NCI-H748 (cell line): ENCODE measurements around the gene MTMR6.
A peak's percentile ranks its signal among the peaks of the same experiment; 100 is the strongest.

Experiments
- DNase-seq: peaks from one replicate; lab custom pipeline; 2025; ENCODE audit not compliant: unreplicated experiment; lab: John Stamatoyannopoulos, UW

Gene MTMR6

GRCh38 chr13:25281193-25281934 lies 5.9 kb downstream of the MTMR6 start:
- no peak for DNase-seq

- no peak for DNase-seq
Observed at GRCh38 chr13:25280396-25280795, 6.9 kb downstream of the MTMR6 start.

GRCh38 chr13:25276748-25277147 lies 10.5 kb downstream of the MTMR6 start:
- DNase-seq: no peak

GRCh38 chr13:25268561-25268960 lies 18.7 kb downstream of the MTMR6 start:
- DNase-seq: no peak

- no peak for DNase-seq
Observed at GRCh38 chr13:25267715-25268114, 19.6 kb downstream of the MTMR6 start.

- DNase-seq: no peak
Observed at GRCh38 chr13:25266706-25267105, 20.6 kb downstream of the MTMR6 start.

GRCh38 chr13:25262261-25262660 lies 25.0 kb downstream of the MTMR6 start:
- DNase-seq: no peak

GRCh38 chr13:25253702-25254101 lies 33.6 kb downstream of the MTMR6 start:
- DNase-seq: no peak

GRCh38 chr13:25252752-25253151 lies 34.5 kb downstream of the MTMR6 start:
- no peak for DNase-seq

- no peak for DNase-seq
Observed at GRCh38 chr13:25252225-25252624, 35.1 kb downstream of the MTMR6 start.

GRCh38 chr13:25249001-25249543 lies 38.2 kb downstream of the MTMR6 start:
- peak; percentile 57 for DNase-seq

- DNase-seq: no peak
Observed at GRCh38 chr13:25248071-25248470, 39.2 kb downstream of the MTMR6 start.

GRCh38 chr13:25247360-25247759 lies 39.9 kb downstream of the MTMR6 start:
- DNase-seq: no peak

- DNase-seq: no peak
Observed at GRCh38 chr13:25244123-25244522, 43.2 kb downstream of the MTMR6 start.

GRCh38 chr13:25242956-25243355 lies 44.3 kb downstream of the MTMR6 start:
- DNase-seq: no peak

GRCh38 chr13:25241007-25241406 lies 46.3 kb downstream of the MTMR6 start:
- no peak for DNase-seq

GRCh38 chr13:25237083-25237482 lies 50.2 kb downstream of the MTMR6 start:
- DNase-seq: no peak

GRCh38 chr13:25233861-25234260 lies 53.4 kb downstream of the MTMR6 start:
- no peak for DNase-seq

- DNase-seq: peak; percentile 78
Observed at GRCh38 chr13:25232937-25233515, 54.3 kb downstream of the MTMR6 start.

- peak; percentile 52 for DNase-seq
Observed at GRCh38 chr13:25231517-25231916, 55.8 kb downstream of the MTMR6 start.

- no peak for DNase-seq
Observed at GRCh38 chr13:25227690-25228089, 59.6 kb downstream of the MTMR6 start.

- DNase-seq: no peak
Observed at GRCh38 chr13:25225970-25226369, 61.3 kb downstream of the MTMR6 start.

GRCh38 chr13:25224151-25224550 lies 63.1 kb downstream of the MTMR6 start:
- no peak for DNase-seq
